H1 (cell line): ENCODE measurements around the gene C3. TPM values are rescaled to one million over a fixed set of nuclear protein-coding genes. Genes with fewer than 3 reads are reported as not detected.

ENCODE experiments used
- CTCF ChIA-PET: fragments of 300-600 bp; sonication (Branson Sonifier 250); formaldehyde crosslinking; loops from one replicate; lab custom pipeline; 2021; ENCODE audit not compliant: partially characterized antibody; lab: Charles Lee
- POLR2A ChIA-PET: fragments of 300-600 bp; sonication (Branson Sonifier 250); formaldehyde crosslinking; loops from one replicate; lab custom pipeline; 2021; ENCODE audit warnings: inconsistent platforms; ENCODE audit not compliant: partially characterized antibody; lab: Charles Lee
- DNase-seq, 2 experiments: peaks; one replicate each; pipeline versions ENCODE4 v3.0.0 to v3.0.0-alpha.2; 2010 to 2022; ENCODE audit warnings: low spot score in 2 of 2, low read depth in 1 of 2, mixed read lengths in 1 of 2
- FAIRE-seq: peaks from 2 replicates; lab custom pipeline; 2011; peaks lifted over from hg19 to GRCh38; lab: Jason Lieb, UNC
- H2AFZ ChIP-seq: 2 replicates; pipeline ENCODE4 v1.8.1; 2012; ENCODE audit warnings: low read length, inconsistent platforms
- H2AK5ac ChIP-seq: 2 replicates; pipeline ENCODE4 v1.6.1; 2013; ENCODE audit warnings: low read depth, low read length
- H2BK120ac ChIP-seq: replicated peaks from 2 replicates; pipeline ENCODE3; 2013; ENCODE audit warnings: low read depth, low read length, inconsistent platforms
- H2BK12ac ChIP-seq: 2 replicates; pipeline ENCODE4 v1.6.1; 2013; ENCODE audit warnings: low read depth, low read length
- H2BK15ac ChIP-seq: 2 replicates; pipeline ENCODE4 v1.6.1; 2013; ENCODE audit warnings: low read length
- H2BK20ac ChIP-seq: 2 replicates; pipeline ENCODE4 v1.6.1; 2013; ENCODE audit warnings: low read length
- H2BK5ac ChIP-seq: 2 replicates; pipeline ENCODE4 v1.6.1; 2013; ENCODE audit warnings: low read depth, low read length
- H3K14ac ChIP-seq: 2 replicates; pipeline ENCODE4 v1.6.1; 2013; ENCODE audit warnings: inconsistent platforms; ENCODE audit not compliant: insufficient read length
- H3K18ac ChIP-seq: 2 replicates; pipeline ENCODE4 v1.6.1; 2013; ENCODE audit warnings: low read length; ENCODE audit errors: extremely low read depth
- H3K23ac ChIP-seq: 2 replicates; pipeline ENCODE4 v1.6.1; 2013; ENCODE audit warnings: inconsistent platforms; ENCODE audit not compliant: insufficient read length
- H3K23me2 ChIP-seq: 2 replicates; pipeline ENCODE4 v1.6.1; 2013; ENCODE audit warnings: low read depth, low read length
- H3K27ac ChIP-seq: 2 replicates; pipeline ENCODE4 v1.6.1; 2011; ENCODE audit warnings: low read depth, low read length, inconsistent platforms
- H3K27me3 ChIP-seq, 4 experiments: replicated peaks in 1 of 4; 1 replicate in 1 of 4; 2 replicates in 3 of 4; pipeline versions ENCODE4 v1.6.1 to v1.8.1; 2011 to 2013; ENCODE audit warnings: low read length in 3 of 4, mild to moderate bottlenecking in 3 of 4, inconsistent platforms in 2 of 4, mixed read lengths in 2 of 4, moderate library complexity in 1 of 4; ENCODE audit not compliant: control insufficient read depth in 3 of 4, insufficient read depth in 3 of 4; ENCODE audit errors: extremely low read depth in 1 of 4
- H3K36me3 ChIP-seq, 4 experiments: 2 replicates each; pipeline versions ENCODE4 v1.6.1 to v1.8.1; 2011 to 2013; ENCODE audit warnings: mild to moderate bottlenecking in 4 of 4, low read length in 3 of 4, moderate library complexity in 2 of 4, control low read depth in 1 of 4, inconsistent platforms in 1 of 4; ENCODE audit not compliant: insufficient read depth in 4 of 4, control insufficient read depth in 2 of 4
- H3K4ac ChIP-seq: replicated peaks from 2 replicates; pipeline ENCODE3; 2013; ENCODE audit warnings: low read length, low read depth, mixed read lengths, inconsistent platforms; ENCODE audit not compliant: insufficient read length
- H3K4me1 ChIP-seq, 4 experiments: replicated peaks in 1 of 4; 1 replicate in 1 of 4; 2 replicates in 3 of 4; pipeline versions ENCODE4 v1.6.1 to v1.8.1; 2011 to 2013; ENCODE audit warnings: low read length in 3 of 4, inconsistent platforms in 2 of 4, mixed read lengths in 1 of 4; ENCODE audit not compliant: insufficient read depth in 4 of 4, control insufficient read depth in 3 of 4
- H3K4me2 ChIP-seq, 2 experiments: 2 replicates each; pipeline versions ENCODE4 v1.6.1 to v1.8.1; 2011 to 2013; ENCODE audit warnings: low read depth in 2 of 2, low read length in 2 of 2, control low read depth in 1 of 2, inconsistent platforms in 1 of 2, mild to moderate bottlenecking in 1 of 2; ENCODE audit not compliant: insufficient read depth in 1 of 2
- H3K4me3 ChIP-seq, 4 experiments: fragments of 200-600, 300-600 bp in 1 of 4; sonication (generic), shearing (Covaris generic), sonication (Bioruptor Twin) in 1 of 4; 2 replicates each; pipeline versions ENCODE4 v1.5.1 to v1.8.1; 2011 to 2016; ENCODE audit warnings: low read length in 4 of 4, low read depth in 3 of 4, control low read depth in 2 of 4, inconsistent platforms in 2 of 4, mild to moderate bottlenecking in 2 of 4, mixed read lengths in 1 of 4, moderate library complexity in 1 of 4; ENCODE audit not compliant: insufficient read depth in 2 of 4; ENCODE audit errors: extremely low read depth in 1 of 4
- H3K56ac ChIP-seq: replicated peaks from 2 replicates; pipeline ENCODE3; 2013; ENCODE audit warnings: low read depth, mild to moderate bottlenecking, mixed read lengths, low read length, inconsistent platforms; ENCODE audit not compliant: insufficient read length
- H3K79me1 ChIP-seq: 2 replicates; pipeline ENCODE4 v1.6.1; 2013; ENCODE audit warnings: low read depth, low read length, control low read depth
- H3K79me2 ChIP-seq, 2 experiments: 2 replicates each; pipeline versions ENCODE4 v1.6.1 to v1.8.1; 2012 to 2013; ENCODE audit warnings: low read length in 2 of 2, mild to moderate bottlenecking in 2 of 2, inconsistent platforms in 1 of 2; ENCODE audit not compliant: insufficient read depth in 2 of 2, control insufficient read depth in 1 of 2
- H3K9ac ChIP-seq, 4 experiments: replicated peaks in 1 of 4; 1 replicate in 1 of 4; 2 replicates in 3 of 4; pipeline versions ENCODE4 v1.6.1 to v1.8.1; 2011 to 2013; ENCODE audit warnings: low read depth in 3 of 4, low read length in 3 of 4, control low read depth in 2 of 4, mild to moderate bottlenecking in 2 of 4, moderate library complexity in 2 of 4, inconsistent platforms in 1 of 4; ENCODE audit errors: extremely low read depth in 1 of 4
- H3K9me3 ChIP-seq, 2 experiments: 2 replicates each; pipeline versions ENCODE4 v1.6.1 to v1.8.1; 2012 to 2013; ENCODE audit warnings: mild to moderate bottlenecking in 2 of 2, moderate library complexity in 2 of 2, control low read depth in 1 of 2, inconsistent platforms in 1 of 2, low read depth in 1 of 2, low read length in 1 of 2, mixed read lengths in 1 of 2; ENCODE audit not compliant: insufficient read depth in 2 of 2
- H4K20me1 ChIP-seq, 2 experiments: replicated peaks in 1 of 2; 2 replicates each; pipeline versions ENCODE3 to v1.8.1; 2011 to 2013; ENCODE audit warnings: inconsistent platforms in 2 of 2, low read length in 2 of 2, mild to moderate bottlenecking in 1 of 2; ENCODE audit not compliant: insufficient read depth in 2 of 2, control insufficient read depth in 1 of 2
- H4K5ac ChIP-seq: 2 replicates; pipeline ENCODE4 v1.6.1; 2013; ENCODE audit warnings: low read length, low read depth, mixed read lengths, inconsistent platforms; ENCODE audit not compliant: insufficient read length
- H4K8ac ChIP-seq: 2 replicates; pipeline ENCODE4 v1.8.0; 2013; ENCODE audit warnings: mild to moderate bottlenecking, moderate library complexity, low read length, inconsistent platforms; ENCODE audit not compliant: insufficient read depth; ENCODE audit errors: extremely low read depth
- H4K91ac ChIP-seq: replicated peaks from 2 replicates; pipeline ENCODE3; 2013; ENCODE audit warnings: low read length, mixed read lengths, inconsistent platforms; ENCODE audit not compliant: insufficient read length
- E2F6 ChIP-seq: IDR thresholded peaks from 2 replicates; pipeline ENCODE4 v1.6.1; 2012; ENCODE audit warnings: inconsistent platforms
- GABPA ChIP-seq: IDR thresholded peaks from 2 replicates; pipeline ENCODE4 v1.6.1; 2011; ENCODE audit warnings: mild to moderate bottlenecking, low read length, moderate library complexity, borderline replicate concordance; ENCODE audit not compliant: insufficient read depth
- NRF1 ChIP-seq: IDR thresholded peaks from 2 replicates; pipeline ENCODE4 v1.6.1; 2011; ENCODE audit warnings: mild to moderate bottlenecking, low read depth, low read length, improper control_type of control experiment
- PHF8 ChIP-seq: fragments of 200-600 bp; sonication (generic); conservative IDR thresholded peaks from 2 replicates; pipeline ENCODE4 v1.7.1; 2012; ENCODE audit warnings: low read depth, mild to moderate bottlenecking, inconsistent platforms, low read length, moderate library complexity
- RFX5 ChIP-seq: IDR thresholded peaks from 2 replicates; pipeline ENCODE4 v1.6.1; 2011; ENCODE audit warnings: low read depth, low read length, improper control_type of control experiment, borderline replicate concordance
- RXRA ChIP-seq: IDR thresholded peaks from 2 replicates; pipeline ENCODE4 v1.6.1; 2011; ENCODE audit warnings: low read depth, mild to moderate bottlenecking, low read length, moderate library complexity; ENCODE audit not compliant: insufficient read depth
- SIRT6 ChIP-seq: IDR thresholded peaks from one replicate; pipeline ENCODE4 v1.7.1; 2012; ENCODE audit warnings: low read length, inconsistent platforms
- TAF1 ChIP-seq: IDR thresholded peaks from 2 replicates; pipeline ENCODE4 v1.6.1; 2011; ENCODE audit warnings: mild to moderate bottlenecking, low read depth, low read length
- TEAD4 ChIP-seq: IDR thresholded peaks from 2 replicates; pipeline ENCODE4 v1.6.1; 2012; ENCODE audit warnings: low read depth, low read length, inconsistent platforms, mixed read lengths
- WGBS, 2 experiments: shearing (Covaris generic) in 1 of 2; methylation state at CpG; one replicate each; pipeline versions ENCODE4 v1.1.6 to v1.1.7; 2013 to 2015; ENCODE audit warnings: low lambda C conversion rate in 2 of 2, mixed read lengths in 2 of 2, inconsistent platforms in 1 of 2, low coverage in 1 of 2, missing lambda C conversion rate in 1 of 2; ENCODE audit not compliant: insufficient replicate concordance in 2 of 2, insufficient coverage in 1 of 2, insufficient read length in 1 of 2; ENCODE audit errors: extremely low coverage in 1 of 2, missing lambda C conversion rate in 1 of 2; 5-methylcytosine and 5-hydroxymethylcytosine counted together
- polyA plus RNA-seq, 7 experiments: library from polyadenylated mRNA; depleted of rRNA in 3 of 7; stranded (reverse) in 5 of 7; unstranded in 2 of 7; fragments of >200 nt in 5 of 7; fragments of 200-250 nt in 2 of 7; gene quantifications; 1 replicate in 5 of 7; 2 replicates in 1 of 7; 4 replicates in 1 of 7; pipeline versions ENCODE4 v1.2.1 to v1.2.3, GENCODE V29; 2011 to 2013; ENCODE audit warnings: missing spikeins in 2 of 7, mixed read lengths in 2 of 7
- total RNA-seq: library from RNA; stranded (reverse); fragmentation: NEBNext Ultra II Directional; extraction: Animal tissue kit (Norgen Biotek cat#: 25700); gene quantifications from 2 replicates; pipeline ENCODE4 v1.2.1, GENCODE V29; 2021

C3 gene
- total and polyA plus RNA-seq, 2 of the 8 experiments (the other 6 are each of a cell fraction or from before 2014, with no cell fraction given): 6.4 to 12.8 TPM

GRCh38 chr19:6712231-6712630 is 8.2 kb downstream of the C3 start:
- TF ChIP-seq TEAD4 (no peak), GABPA (no peak), E2F6 (no peak), SIRT6 (no peak), TAF1 (no peak), RXRA (no peak), RFX5 (no peak), PHF8 (no peak), NRF1 (no peak)
- TF ChIP-seq, all 59 proteins: peak for 0
- Histone ChIP-seq H3K56ac (no peak overlapping the region), H2BK15ac (no peak overlapping the region), H4K8ac (no peak overlapping the region), H2BK5ac (no peak overlapping the region), H3K27me3 (peaks cover 0 to 22% (median 18%) of the 10 kb centered on the region in 4 experiments; a peak in 6 of 7 replicates), H3K23me2 (peaks cover 9% of the 10 kb centered on the region), H3K4ac (no peak overlapping the region), H2AFZ (no peak overlapping the region), H2BK20ac (no peak overlapping the region), H3K27ac (no peak overlapping the region), H3K79me2 (no peaks in the 10 kb centered on the region), H2BK120ac (no peak overlapping the region), H2AK5ac (no peak overlapping the region), H3K4me2 (no peak overlapping the region), H3K23ac (no peak overlapping the region), H2BK12ac (no peak overlapping the region), H4K20me1 (peaks cover 0 to under 1% of the 10 kb centered on the region in 2 experiments), H3K9ac (no peak overlapping the region), H3K4me3 (no peak overlapping the region), H3K18ac (no peak overlapping the region), H3K9me3 (no peaks in the 10 kb centered on the region), H3K79me1 (no peaks in the 10 kb centered on the region), H4K91ac (no peak overlapping the region), H3K36me3 (no peaks in the 10 kb centered on the region), H4K5ac (no peak overlapping the region), H3K4me1 (peaks cover 0 to 12% (median 2%) of the 10 kb centered on the region in 4 experiments; a peak in 4 of 7 replicates), H3K14ac (no peak overlapping the region)
- WGBS, 2 experiments: 89% methylated on average over 14 of the region's 16 CpGs; no CpG with 5 or more reads in 1 of the 2 experiments
- DNase-seq (no peak), FAIRE-seq (no peak)
- ChIA-PET POLR2A (no interaction called here), CTCF (interaction anchor here (1.2 kb wide), 1 partner anchor 25 kb away, joined by 3 read pairs; the partner anchor contains the start of gene GPR108)
